OCI-M2 (cell line): Measurements from ENCODE around the gene EFHD2.
"Not testable (repeated sequence)": the region's sequence is repeated elsewhere in the genome, so short reads cannot be mapped to it uniquely, and the experiment has no call there.

Experiments used
- DNase-seq: peaks from one replicate; lab custom pipeline; 2025; ENCODE audit not compliant: unreplicated experiment; lab: John Stamatoyannopoulos, UW

Gene EFHD2

GRCh38 chr1:15411593-15412137 lies 2.0 kb downstream of the EFHD2 start:
- no peak for DNase-seq

DNA sequence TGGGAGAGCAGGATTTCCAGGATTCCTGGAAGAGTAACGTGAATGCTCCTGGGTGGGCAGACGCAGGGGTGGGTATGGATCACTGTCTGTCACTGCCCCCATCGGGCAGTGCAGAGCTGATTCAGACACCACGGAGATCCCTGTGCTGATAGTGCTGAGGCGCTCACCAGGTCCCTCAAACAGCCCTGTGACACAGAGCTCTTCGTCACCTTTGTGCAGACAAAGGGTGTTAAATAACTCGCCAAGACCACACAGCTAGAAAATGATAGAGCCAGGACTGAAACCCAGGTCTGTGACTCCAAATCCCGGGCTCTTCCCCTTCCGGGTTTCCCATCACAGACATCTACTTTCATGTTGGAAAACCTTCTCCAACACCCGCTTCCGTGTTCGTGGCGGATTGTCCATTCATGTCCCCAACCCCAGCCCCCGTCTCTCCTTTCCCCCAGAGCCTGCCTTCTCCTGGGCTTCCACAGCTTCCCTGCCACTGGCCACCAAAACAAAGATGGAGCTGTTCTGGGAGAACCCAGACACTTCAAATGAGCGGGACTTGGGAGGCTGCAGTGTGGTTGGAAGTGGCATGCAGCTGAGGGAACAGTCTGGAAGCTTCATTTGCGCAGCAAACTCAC lies 2.6 kb downstream of the EFHD2 start:
- DNase-seq: no peak

DNA sequence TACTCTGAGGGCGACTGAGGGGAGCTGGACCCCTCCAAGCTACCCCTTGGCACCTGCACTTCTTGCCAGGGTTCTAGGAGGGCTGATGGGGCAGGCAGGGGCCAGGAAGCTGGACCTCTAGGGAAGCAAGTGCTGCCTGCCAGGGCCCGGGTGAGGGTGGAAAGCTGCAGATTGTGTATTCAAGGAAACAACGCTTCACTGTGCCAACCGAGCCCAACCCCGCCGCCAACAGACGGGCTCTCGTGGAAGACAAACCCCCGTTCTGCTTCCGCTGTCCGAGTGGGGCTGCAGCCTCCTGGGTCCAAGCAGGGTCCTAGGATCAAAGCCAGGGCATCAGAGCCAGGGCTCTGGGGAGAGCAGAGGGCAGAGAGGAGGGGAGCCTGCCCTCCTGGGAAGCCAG lies 3.2 kb downstream of the EFHD2 start:
- no peak for DNase-seq

DNA sequence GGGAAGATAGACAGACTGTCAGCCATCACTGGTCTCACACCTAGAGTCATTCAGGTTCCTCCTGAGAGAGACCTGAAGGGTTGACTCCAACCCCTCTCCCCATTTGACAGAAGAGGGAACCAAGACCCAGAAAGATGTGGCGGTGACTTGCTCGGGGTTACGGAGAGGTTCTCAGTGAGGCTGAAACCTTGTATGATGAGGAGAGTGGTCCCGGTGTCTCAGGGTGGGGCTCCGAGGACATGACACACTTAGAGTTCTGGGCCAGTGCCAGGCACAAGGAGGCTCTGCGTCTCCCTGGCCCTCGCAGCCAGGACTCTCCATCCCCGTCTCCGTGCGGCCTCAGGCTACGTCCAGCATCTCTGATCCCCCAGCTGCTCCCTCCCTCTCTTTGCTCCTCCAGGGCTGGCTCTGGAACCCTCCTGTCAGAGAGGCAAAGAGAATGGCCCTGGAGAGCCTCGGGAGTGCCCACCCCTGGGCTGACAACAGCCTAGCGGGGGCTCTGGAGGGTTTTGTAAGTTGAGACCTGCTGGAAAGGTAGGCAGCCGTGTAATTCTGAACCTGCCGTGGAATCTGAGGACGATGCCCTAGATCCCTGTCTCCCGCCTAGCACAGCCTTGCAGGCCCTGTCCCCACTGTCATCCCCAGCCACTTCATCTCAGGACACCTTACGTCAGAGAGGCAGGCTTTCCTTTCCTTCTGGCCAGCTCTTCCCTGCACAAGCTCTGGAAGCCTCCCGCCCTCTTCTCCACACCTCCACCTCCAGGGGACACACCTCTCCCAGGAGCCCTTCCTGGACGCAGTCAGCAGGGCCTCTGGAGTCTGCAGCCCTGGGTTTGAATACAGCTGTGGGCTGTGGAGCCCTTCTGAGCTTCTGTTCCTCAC lies 4.1 kb downstream of the EFHD2 start:
- DNase-seq: no peak

- DNase-seq: no peak
These were observed 4.8 kb downstream of the EFHD2 start for GRCh38 chr1:15414445-15414983.

DNA sequence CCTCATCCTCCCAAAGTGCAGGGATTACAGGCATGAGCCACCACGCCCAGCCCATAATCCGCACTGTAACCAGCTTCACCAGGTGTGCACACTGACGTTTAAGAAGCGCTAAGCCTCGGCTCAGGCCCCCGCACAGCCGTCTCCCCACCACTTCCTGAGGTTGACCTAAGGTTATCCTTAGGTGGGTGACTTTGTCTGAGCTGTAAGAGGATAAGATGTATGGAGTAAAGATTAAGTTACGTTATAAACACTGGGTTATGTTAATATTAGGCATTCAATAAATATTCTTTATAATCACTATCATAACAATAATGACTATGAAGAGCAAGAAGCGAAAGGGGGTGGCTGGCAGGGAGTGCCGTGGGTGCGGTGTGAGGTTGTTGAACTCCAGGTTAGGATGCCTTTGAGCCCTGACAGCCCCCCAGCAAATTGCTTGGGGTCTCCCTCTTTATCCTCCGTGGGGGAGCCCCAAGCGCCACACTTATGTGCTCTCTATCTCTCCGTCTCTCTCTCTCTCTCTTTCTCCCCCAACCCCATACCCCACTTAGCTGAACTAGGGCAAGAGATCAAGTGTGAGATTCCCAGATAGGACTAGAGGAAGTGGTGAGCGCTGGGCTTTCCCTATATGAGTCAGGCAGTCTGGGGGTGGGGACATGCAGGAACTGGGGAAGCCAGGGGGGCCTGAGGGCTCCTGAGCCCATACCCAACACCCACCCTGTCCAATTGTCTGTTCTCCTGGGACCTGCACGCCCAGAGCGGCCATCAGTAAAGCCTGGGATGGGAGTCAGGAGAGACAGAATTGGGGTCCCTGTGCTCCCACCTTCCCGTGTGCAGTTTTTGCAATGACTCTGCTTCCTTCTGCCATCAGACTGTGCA lies 7.6 kb downstream of the EFHD2 start:
- no peak for DNase-seq

DNA sequence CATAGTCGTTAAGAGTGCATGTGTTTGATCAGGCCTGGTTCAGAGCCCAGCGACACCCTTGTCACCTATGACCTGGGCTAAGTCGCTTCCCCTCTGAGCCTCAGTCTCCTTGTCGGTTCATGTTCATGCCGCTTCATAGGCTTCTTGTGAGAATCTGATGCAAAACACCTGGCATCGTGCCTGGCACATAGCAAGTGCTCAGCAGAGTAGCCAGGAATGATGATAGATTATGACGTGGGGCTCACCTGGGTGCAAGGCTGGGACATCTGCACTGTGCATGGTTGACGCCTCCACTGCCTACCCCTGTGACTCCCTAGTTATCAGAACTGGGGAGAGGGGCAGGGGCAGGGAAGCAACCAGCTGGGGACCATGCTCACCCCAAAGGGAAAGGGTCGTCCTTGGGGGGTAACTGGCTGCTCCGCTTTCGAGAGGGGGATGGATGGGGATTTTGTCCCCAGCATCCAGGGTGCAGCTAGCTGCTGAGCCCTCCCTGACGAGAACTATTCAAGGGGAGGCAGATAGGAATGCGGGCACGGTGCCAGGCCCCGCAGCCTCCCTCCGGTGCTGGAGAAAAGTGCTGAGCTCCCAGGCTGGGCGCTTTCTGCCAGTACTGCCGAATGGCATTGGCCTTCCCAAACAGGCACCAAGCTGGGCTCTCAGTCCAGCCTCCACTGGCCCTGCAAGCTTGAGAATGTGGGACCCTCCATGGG lies 9.3 kb downstream of the EFHD2 start:
- DNase-seq: no peak

DNA sequence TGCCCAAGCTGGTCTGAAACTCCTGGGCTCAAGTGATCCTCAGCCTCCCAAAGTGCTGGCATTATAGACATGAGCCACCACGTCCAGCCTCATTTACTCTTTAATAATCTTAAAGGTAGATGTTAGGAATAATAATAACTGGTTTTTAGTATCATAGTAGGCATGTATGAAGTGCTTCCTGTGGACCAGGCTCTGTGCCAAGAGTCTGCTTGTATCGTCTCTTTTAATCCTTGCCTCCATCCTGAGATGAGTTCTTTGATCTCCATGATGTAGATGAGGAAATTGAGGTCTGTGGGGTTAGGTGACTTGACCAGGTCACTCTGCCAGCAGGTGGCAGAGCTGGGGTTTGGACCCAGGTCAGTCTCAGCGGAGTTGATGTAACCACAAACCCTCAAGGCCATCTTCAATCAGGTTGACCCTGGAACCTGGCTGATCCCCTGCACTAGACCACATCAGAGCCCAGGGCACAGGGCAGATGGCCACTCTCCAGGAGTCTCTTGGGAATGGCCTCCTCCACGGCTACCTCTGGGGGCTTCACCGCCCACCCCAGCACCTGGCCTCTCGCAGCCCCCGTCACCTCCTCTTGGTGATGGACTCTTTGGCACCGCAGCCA lies 11.3 kb downstream of the EFHD2 start:
- DNase-seq: no peak

DNA sequence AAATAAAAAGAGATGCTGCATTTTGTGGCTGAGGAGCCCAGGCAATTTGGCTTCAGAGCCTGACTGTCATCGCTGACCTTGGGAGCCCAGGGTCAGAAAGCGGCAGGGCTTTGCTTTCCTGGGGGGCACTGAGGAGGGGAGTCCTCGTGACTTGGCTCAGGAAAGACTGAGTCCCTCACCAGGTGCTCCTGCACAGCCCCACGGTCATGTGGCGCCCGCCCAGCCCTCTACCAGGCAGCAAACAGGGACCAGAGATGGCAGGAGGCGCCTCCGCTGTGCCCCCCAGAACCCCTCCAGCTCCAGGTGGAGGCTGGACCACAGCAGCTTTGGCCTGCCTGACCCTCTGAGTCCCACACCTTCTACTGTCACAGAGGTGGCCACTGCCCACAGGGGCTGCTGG lies 13.2 kb downstream of the EFHD2 start:
- DNase-seq: no peak

GRCh38 chr1:15423355-15424077 lies 13.8 kb downstream of the EFHD2 start:
- no peak for DNase-seq

- DNase-seq: no peak
These were observed 14.5 kb downstream of the EFHD2 start for GRCh38 chr1:15424146-15424667.

GRCh38 chr1:15424981-15425380 lies 15.3 kb downstream of the EFHD2 start:
- no peak for DNase-seq

GRCh38 chr1:15425521-15425920 lies 15.8 kb downstream of the EFHD2 start:
- no peak for DNase-seq

- no peak for DNase-seq
These were observed 16.3 kb downstream of the EFHD2 start for GRCh38 chr1:15425958-15426357.

- DNase-seq: no peak
These were observed 17.0 kb downstream of the EFHD2 start for GRCh38 chr1:15426492-15427279.

DNA sequence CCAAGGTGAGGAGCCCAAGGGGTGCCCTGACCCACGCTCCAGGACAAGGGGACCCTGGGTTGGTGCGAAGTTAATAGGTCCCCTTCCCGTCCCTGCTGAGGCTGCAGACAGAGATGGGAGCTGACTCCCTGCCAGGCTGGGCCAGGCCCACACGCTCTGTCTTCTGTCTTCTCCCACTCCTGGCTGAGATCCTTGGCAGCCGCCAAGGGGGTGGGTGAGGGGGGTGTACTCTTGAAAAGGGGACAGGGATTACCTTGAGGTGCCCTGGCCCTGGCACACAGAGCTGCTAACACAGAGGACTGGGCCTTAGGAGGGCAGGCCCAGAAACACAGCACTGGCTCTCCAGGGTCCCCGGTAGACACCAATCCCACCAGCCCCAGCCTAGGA lies 17.6 kb downstream of the EFHD2 start:
- no peak for DNase-seq

DNA sequence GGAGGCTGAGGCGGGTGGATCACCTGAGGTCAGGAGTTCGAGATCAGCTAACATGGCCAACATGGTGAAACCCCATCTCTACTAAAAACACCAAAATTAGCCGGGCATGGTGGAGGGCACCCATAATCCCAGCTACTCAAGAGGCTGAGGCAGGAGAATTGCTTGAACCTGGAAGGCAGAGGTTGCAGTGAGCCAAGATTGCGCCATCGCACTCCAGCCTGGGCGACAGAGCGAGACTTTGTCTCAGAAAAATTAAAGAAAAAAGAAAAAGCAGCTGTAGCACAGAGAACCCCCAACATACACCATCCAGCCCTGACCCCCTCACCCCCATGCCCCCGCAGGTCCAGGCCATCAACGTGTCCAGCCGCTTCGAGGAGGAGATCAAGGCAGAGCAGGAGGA lies 18.6 kb downstream of the EFHD2 start:
- DNase-seq: not testable (repeated sequence)

GRCh38 chr1:15428815-15429435 lies 19.2 kb downstream of the EFHD2 start:
- DNase-seq: no peak
